Activated naive CD4-positive, alpha-beta T cell treated with Interleukin-2 at 50 U/mL for 16 hours (primary cell): Measurements from ENCODE around the gene YJU2.
A peak's percentile ranks its signal among the peaks of the same experiment; 100 is the strongest.
"Not testable (repeated sequence)": the region's sequence is repeated elsewhere in the genome, so short reads cannot be mapped to it uniquely, and the experiment has no call there.

Experiments used
- DNase-seq: peaks from one replicate; pipeline ENCODE4 v3.0.0-alpha.2; 2020

YJU2 gene

DNA sequence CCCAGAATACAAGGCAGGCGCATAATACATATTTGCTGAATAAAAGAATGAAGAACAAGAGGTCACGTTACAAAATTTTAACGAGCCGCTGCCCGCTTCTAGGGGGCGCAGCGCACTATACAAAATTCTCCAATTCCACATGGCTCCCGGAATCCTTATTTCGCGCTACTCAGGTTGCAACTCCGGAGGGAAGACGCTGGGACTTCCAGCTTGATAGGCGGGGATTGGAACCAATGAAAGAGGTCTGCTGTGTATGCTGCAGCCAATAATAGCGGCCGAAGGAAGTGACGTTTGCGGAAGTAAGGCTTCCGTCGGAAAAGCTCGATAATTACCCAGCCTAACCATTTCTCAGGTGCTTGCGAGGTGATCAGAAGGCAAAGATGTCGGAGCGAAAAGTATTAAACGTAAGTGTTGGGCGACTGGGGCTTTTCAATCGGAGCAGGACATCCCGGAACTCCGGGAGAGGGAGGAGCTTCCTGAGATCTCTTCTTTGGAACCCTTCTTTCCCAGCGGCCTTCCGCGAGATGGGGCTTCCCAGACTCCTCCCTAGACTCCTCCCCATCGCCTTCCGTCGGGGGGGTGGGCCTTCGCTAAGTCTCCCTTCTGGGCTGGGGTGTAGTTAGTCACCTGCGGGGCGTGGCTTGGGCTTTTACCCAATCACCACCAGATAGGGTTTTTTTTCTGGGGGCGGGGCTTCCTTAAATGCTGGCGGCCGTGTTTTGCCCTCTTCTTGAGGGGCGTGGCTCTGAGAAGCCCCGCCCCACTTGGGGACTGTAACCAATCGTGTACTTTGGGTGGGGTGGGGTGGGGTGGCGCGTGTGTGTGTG lies at the start of gene YJU2:
Gene YJU2 (plus strand): TSS at position 314 of the 827 bp plus-strand sequence. CDS start 67 bp downstream, at position 381.
- peak; percentile 99 for DNase-seq

DNA sequence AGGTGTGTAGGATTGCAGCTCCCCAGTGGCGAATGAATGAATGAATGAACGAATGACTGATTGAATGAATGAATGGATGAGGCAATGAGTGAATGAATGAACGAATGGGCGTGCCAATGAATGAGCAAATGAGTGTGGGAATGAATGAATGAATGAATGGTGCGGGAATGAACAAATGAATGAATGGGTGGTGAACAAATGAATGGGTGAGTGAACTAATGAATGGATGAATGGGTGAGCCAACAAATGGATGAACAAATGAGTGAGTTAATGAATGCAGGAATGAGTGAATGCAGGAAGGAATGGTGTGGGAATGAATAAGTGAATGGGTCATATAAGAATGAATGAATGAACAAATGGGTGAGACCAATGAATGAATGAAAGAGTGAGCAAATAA lies 49.7 kb upstream of the YJU2 start:
- DNase-seq, result no peak

DNA sequence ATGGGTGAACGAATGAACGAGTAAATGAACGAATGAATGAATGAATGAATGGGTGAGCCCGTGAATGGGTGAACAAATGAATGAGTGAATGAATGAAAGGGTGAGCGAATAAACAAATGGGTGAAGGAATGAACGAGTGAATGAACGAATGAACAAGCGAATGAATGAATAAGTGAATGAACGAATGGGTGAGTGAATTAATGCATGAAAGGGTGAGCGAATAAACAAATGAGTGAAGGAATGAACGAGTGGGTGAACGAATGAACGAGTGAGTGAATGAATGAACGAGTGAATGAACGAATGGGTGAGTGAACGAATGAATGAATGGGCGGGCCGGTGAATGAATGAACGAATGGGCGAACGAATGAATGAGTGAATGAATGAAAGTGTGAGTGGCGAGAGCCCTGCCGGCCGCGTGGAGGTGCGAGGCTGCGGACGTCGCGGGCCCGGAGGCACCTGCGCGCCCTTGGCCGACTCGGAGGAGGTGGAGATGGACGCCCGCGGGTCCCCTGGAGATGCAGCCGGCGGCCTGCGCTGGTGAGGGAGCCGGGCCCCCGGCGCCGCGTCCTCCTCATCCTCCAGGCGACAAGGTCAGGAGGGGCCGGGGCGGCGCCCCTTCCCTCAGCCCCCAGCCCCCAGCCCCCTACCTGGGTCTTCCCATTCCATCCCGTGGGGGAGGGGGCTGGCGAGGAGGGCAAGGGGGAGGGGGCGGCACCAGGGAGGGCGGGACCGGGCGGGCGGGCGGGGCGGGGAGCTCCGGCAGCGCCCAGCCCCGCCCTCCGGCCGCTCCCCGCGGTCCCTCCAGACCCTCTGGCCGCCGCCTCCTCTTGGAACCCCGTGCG lies 49.0 kb upstream of the YJU2 start:
- DNase-seq, result no peak

DNA sequence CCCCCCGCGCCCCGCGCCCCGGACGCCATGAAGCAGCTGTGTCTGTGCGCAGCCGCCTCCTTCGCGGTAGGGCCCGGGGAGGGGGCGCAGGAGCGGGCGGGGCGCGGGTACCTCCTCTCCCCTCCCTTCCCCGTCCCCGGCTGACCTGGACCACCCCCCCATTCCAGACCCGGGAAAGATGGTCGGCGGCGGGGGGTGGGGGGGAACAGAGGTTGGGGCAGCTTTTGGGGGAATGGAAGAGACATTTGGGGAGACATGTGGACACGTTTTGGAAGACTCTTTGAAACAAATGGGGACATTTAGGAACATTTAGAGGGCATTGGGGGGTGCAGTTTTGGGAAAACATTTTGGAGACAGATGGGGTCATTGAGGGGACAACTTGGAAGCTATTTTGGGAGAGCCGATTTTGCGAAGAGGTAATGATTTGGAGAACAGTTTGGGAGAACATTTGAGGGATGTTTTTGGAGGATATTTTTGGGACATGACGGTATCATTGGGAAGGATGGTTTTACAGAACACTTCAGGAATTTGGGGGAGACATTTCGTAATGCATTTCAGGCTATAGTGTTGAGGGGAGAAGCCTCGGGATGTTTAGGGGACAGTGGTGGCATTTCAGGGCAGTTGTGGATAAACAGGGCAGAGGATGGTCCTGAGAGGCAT lies 48.3 kb upstream of the YJU2 start:
- DNase-seq, result no peak

GRCh38 chr19:4199699-4200293 lies 47.1 kb upstream of the YJU2 start:
- no peak for DNase-seq

- DNase-seq, result no peak
These were observed 45.8 kb upstream of the YJU2 start for GRCh38 chr19:4200940-4201542.

GRCh38 chr19:4201798-4202197 lies 45.1 kb upstream of the YJU2 start:
- DNase-seq, result no peak

- DNase-seq, result no peak
These were observed 39.9 kb upstream of the YJU2 start for GRCh38 chr19:4206818-4207484.

DNA sequence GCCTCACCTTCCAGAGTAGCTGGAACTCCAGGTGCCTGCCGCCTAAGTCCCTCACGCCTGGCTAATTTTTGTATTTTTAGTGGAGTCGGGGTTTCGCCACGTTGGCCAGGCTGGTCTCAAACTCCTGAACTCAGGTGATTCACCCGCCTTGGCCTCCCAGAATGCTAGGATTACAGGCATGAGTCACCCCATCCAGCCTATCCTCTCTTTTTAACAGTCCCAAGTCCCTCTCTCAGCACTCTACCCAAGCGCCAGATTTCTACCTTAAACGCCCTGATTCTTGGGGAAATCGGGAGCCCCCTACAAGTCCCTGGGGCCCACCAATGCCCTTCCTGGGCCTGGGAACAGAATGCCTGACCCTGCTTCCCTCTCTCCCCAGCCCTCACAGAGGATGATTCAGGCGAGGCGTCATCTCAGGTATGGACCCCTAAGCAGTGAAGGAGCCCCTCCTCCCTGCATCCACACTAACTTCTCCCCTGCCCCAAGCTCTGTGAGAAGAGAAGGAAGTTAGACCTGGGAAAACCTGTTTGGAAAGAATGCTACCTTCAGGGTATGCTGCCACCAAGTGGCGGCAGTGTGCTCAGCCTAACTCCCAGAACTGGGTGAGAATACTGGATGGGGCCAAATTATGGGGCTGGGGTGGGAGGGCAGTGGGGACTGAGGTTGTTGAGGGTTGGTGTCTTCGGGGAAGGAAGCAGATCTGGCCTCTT lies 38.3 kb upstream of the YJU2 start:
- DNase-seq, result no peak

- no peak for DNase-seq
These were observed 36.6 kb upstream of the YJU2 start for GRCh38 chr19:4210166-4210731.

GRCh38 chr19:4213116-4213515 lies 33.8 kb upstream of the YJU2 start:
- DNase-seq, result no peak

DNA sequence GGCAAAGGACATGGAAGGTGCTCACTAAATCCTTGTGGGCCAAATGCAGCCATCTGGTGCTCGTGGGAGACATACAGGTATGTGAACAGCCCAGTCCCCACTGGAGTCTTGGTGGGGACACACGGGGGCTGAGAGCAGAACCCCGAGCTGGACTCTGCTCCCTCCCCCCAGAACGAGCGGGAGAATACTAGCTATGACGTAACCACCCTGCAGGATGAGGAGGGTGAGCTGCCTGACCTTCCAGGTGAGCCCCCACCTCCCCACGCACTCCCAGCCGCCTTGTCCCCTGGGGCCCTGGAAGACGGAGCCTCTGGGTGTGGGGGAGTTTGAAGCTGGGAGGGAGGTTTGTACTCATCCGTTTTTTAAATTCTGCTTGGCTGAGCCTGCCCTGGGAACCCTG lies 31.1 kb upstream of the YJU2 start:
- no peak for DNase-seq

- no peak for DNase-seq
These were observed 30.0 kb upstream of the YJU2 start for GRCh38 chr19:4216846-4217245.

DNA sequence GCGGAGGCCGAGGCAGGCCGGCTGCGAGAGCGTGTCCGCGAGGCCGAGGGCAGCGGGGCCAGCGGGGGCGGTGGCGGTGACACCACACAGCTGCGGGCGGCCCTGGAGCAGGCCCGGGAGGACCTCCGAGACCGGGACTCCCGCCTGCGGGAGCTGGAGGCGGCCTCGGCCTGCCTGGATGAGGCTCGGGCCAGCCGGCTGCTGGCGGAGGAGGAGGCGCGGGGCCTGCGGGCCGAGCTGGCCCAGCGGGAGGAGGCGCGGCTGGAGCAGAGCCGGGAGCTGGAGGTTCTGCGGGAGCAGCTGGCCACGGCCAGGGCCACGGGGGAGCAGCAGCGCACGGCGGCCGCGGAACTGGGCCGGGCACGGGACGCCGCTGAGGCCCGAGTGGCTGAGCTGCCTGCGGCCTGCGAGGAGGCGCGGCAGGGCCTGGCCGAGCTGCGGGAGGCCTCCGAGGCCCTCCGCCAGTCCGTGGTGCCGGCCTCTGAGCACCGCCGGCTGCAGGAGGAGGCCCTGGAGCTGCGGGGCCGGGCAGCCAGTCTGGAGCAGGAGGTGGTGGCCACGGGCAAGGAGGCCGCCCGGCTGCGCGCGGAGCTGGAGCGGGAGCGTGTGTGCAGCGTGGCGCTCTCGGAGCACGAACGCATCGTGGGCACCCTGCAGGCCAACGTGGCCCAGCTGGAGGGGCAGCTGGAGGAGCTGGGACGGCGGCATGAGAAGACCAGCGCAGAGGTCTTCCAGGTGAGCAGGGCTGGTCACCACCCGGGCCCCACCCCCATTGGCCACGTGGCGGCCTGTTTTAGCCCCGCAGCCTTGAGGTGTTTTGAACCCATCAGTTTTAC lies 29.2 kb upstream of the YJU2 start:
- no peak for DNase-seq

DNA sequence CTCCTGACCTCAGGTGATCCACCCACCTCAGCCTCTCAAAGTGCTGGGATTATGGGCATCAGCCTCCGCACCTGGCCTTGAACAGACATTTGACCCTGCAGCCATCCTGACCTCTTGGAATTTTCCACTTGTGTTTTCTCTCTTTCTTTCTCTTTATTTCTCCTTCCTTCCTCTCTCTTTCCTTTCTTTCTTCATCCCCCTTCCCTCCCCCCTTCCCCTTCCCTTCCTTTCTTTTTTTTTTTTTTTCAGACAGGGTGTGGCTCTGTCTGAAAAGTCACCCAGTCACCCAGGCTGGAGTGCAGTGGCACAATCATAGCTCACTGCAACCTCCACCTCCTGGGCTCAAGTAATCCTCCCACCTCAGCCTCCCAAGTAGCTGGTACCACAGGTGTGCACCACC lies 28.4 kb upstream of the YJU2 start:
- not testable (repeated sequence) for DNase-seq

DNA sequence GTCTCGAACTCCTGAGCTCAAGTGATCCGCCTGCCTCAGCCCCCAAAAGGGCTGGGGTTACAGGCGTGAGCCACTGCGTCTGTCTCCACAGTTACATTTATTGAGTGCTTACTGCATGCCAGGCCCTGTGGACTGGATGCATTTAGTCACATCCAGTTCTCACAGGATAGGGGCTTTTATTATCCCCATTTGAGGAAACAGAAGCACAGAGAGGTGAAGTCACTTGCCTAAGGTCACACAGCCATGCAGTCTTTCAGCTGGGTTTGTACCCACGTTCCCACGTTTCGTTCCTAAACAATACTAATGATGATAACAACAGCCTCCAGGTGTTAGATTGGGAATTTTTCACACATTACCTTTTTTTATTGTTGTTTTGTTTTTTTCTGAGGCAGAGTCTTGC lies 26.7 kb upstream of the YJU2 start:
- DNase-seq, result no peak

DNA sequence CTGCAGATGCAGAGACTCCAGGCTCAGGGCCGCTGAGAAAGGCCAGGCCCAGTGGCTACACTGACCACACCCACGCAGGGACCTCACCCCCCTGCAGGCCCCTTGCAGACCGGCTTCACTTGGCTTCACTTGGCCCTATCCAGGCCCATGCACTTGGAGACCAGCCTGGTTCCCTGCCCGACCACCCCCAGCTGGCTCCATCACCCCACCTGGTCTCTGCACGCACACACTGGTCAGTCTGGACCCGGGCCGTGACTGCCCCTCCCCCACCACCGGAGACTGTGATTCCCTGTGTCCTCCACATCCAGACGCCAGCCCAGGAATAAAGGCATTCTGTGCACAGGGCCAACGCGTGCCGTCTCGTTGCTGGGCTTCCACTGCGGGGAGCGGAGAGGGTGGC lies 22.4 kb upstream of the YJU2 start:
- DNase-seq, result no peak

DNA sequence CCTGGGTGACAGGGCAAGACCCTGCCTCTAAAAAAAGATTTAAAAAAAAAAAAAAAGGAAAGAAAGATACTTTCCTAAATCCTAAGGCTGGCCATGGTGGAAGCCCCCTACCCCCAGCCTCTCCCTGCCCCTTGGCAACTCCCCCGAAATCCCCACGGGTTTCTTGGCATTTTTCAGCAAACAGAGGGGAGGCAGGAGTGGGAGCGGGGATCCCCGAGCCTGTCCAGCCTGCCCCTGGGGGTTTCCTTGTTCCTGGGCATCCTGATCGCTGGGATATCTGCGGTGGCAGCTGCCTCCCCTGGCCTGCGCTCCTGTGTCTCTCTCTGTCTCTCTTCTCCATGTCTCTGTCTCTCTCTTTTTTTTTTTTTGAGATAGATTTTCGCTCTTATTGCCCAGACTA lies 21.0 kb upstream of the YJU2 start:
- DNase-seq, result no peak

DNA sequence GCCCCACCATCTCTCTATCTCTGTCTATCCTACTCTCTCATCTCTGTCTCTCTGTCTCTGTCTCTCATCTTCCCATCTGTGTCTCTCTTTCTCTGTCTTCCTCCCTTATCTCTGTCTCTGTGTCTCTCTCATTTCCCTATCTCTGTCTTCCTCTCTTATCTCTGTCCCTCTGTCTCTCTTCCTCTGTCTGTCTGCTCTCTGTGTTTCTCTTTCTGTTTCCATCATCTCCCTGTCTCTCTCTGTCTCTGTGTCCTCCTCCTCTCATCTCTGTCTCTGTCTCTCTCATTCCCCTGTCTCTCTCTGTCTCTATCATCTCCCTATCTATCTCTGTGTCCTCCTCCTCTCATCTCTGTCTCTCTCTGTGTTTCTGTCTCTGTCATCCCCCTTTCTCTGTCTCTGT lies 19.1 kb upstream of the YJU2 start:
- no peak for DNase-seq

GRCh38 chr19:4228765-4229178 lies 18.1 kb upstream of the YJU2 start:
- DNase-seq, result no peak
